HEK293T (cell line): Measurements from ENCODE around the gene JOSD2.

Experiments used
- CTCF ChIA-PET: fragments of 350-600 bp; formaldehyde crosslinking; extraction: SDS; loops from one replicate; lab custom pipeline; 2021; ENCODE audit warnings: antibody characterized with exemption, inconsistent platforms; lab: Yijun Ruan, JAX
- POLR2A ChIA-PET: fragments of 350-600 bp; formaldehyde crosslinking; extraction: SDS; loops from one replicate; lab custom pipeline; 2020; ENCODE audit warnings: antibody characterized with exemption, inconsistent platforms; lab: Yijun Ruan, JAX
- DNase-seq: peaks from one replicate; pipeline ENCODE4 v3.0.0; 2012; ENCODE audit warnings: mixed read lengths; ENCODE audit errors: extremely low spot score
- ARNT ChIP-seq: fragments of 450-650 bp; IDR thresholded peaks from 2 replicates; pipeline ENCODE4 v1.6.1; 2017; ENCODE audit warnings: mild to moderate bottlenecking
- BHLHE40 ChIP-seq: fragments of 450-650 bp; IDR thresholded peaks from 2 replicates; pipeline ENCODE4 v1.6.1; 2016; ENCODE audit warnings: mild to moderate bottlenecking, moderate library complexity, borderline replicate concordance
- CTBP1 ChIP-seq: fragments of 450-650 bp; IDR thresholded peaks from 2 replicates; pipeline ENCODE4 v1.6.1; 2016; ENCODE audit warnings: borderline replicate concordance
- ELF4 ChIP-seq: fragments of 450-650 bp; IDR thresholded peaks from 2 replicates; pipeline ENCODE4 v1.6.1; 2017; ENCODE audit warnings: antibody characterized with exemption
- FOXA1 ChIP-seq: fragments of 450-650 bp; IDR thresholded peaks from 2 replicates; pipeline ENCODE4 v1.6.1; 2016; ENCODE audit warnings: mild to moderate bottlenecking
- FOXK2 ChIP-seq: fragments of 450-650 bp; IDR thresholded peaks from 2 replicates; pipeline ENCODE4 v1.6.1; 2016; ENCODE audit warnings: mild to moderate bottlenecking
- FOXM1 ChIP-seq: fragments of 450-650 bp; IDR thresholded peaks from 2 replicates; pipeline ENCODE4 v1.6.1; 2017; ENCODE audit warnings: mild to moderate bottlenecking, borderline replicate concordance
- HDGF ChIP-seq: fragments of 450-650 bp; IDR thresholded peaks from 2 replicates; pipeline ENCODE4 v1.6.1; 2017; ENCODE audit warnings: antibody characterized with exemption, borderline replicate concordance
- L3MBTL2 ChIP-seq: fragments of 450-650 bp; conservative IDR thresholded peaks from 2 replicates; pipeline ENCODE4 v1.6.1; 2016; ENCODE audit warnings: mild to moderate bottlenecking
- LEF1 ChIP-seq: fragments of 450-650 bp; IDR thresholded peaks from 2 replicates; pipeline ENCODE4 v1.6.1; 2017; ENCODE audit warnings: mild to moderate bottlenecking, borderline replicate concordance
- NFRKB ChIP-seq: fragments of 450-650 bp; IDR thresholded peaks from 2 replicates; pipeline ENCODE4 v1.6.1; 2016; ENCODE audit warnings: mild to moderate bottlenecking, moderate library complexity
- SP1 ChIP-seq: fragments of 450-650 bp; IDR thresholded peaks from 2 replicates; pipeline ENCODE4 v1.6.1; 2017
- SUZ12 ChIP-seq: fragments of 450-650 bp; IDR thresholded peaks from 2 replicates; pipeline ENCODE4 v1.6.1; 2016; ENCODE audit warnings: mild to moderate bottlenecking
- TARDBP ChIP-seq: fragments of 450-650 bp; IDR thresholded peaks from 2 replicates; pipeline ENCODE4 v1.6.1; 2016
- ZNF384 ChIP-seq: fragments of 450-650 bp; IDR thresholded peaks from 2 replicates; pipeline ENCODE4 v1.6.1; 2016
- TF ChIP-seq, protein P1 (sequence below): fragments of 450-650 bp; IDR thresholded peaks from 2 replicates; pipeline ENCODE4 v1.6.1; 2016

The JOSD2 gene

DNA sequence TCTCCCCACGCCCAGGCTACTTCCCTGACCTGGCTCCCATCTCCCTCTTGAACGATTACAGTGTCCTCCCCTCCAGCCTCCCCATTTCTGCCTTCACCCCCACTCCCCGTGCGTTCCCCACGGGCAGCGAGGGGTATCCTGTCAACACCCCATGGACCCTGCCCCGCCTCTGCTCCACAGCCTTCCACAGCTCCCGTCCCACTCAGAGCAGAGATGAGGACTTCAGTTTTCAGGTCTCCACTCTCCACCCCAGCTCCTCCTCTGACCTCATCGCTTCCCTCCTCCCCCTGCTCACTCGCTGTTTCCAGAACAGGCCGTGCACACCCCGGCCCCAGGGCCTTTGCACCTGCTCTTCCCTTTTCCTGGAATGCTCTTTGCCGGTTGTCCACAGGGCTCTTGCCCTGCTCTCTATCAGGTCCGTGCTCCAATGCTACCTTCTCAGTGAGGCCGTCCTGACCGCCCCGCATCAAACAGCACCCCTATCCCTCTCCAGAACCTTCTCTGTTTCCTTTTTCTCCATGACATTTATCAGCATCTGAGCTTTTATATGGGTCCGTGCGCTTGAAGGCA is 42.2 kb upstream of the JOSD2 start:
- POLR2A ChIA-PET, result no interaction called here
- CTCF ChIA-PET, result no interaction called here
- no peak for DNase-seq
- TF ChIP-seq FOXA1 (no peak), NFRKB (no peak), TARDBP (no peak), BHLHE40 (no peak), ELF4 (no peak), FOXM1 (no peak), FOXK2 (no peak), LEF1 (no peak), SP1 (no peak), HDGF (no peak), ZNF384 (no peak), CTBP1 (no peak), ARNT (no peak), L3MBTL2 (no peak), SUZ12 (no peak)
- TF ChIP-seq, protein P1, sequence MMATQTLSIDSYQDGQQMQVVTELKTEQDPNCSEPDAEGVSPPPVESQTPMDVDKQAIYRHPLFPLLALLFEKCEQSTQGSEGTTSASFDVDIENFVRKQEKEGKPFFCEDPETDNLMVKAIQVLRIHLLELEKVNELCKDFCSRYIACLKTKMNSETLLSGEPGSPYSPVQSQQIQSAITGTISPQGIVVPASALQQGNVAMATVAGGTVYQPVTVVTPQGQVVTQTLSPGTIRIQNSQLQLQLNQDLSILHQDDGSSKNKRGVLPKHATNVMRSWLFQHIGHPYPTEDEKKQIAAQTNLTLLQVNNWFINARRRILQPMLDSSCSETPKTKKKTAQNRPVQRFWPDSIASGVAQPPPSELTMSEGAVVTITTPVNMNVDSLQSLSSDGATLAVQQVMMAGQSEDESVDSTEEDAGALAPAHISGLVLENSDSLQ, result no peak

DNA sequence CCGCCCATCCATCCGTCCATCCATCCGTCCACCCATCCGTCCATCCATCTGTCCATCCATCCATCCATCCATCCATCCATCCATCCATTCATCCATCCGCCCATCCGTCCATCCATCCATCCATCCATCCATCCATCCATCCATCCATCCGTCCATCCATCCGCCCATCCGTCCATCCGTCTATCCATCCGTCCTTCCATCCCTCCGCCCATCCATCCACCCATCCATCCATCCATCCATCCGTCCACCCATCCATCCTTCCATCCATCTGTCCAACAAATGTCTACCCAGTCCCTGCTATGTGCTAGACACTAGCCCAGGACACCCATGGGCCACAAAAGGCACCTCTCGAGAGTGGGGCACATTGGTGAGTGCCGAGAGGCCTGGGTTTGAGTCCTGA is 41.5 kb upstream of the JOSD2 start:
- ChIA-PET CTCF (no interaction called here), POLR2A (no interaction called here)
- no peak for DNase-seq
- TF ChIP-seq FOXA1, result no peak
- no peak for TF ChIP-seq FOXM1
- no peak for TF ChIP-seq FOXK2
- TF ChIP-seq L3MBTL2, result no peak
- TF ChIP-seq ARNT, result no peak
- TF ChIP-seq CTBP1, result no peak
- TF ChIP-seq ZNF384, result no peak
- no peak for TF ChIP-seq SUZ12
- TF ChIP-seq TARDBP, result no peak
- no peak for TF ChIP-seq NFRKB
- no peak for TF ChIP-seq HDGF
- TF ChIP-seq, protein P1, result no peak
- TF ChIP-seq BHLHE40, result no peak
- TF ChIP-seq SP1, result no peak

DNA sequence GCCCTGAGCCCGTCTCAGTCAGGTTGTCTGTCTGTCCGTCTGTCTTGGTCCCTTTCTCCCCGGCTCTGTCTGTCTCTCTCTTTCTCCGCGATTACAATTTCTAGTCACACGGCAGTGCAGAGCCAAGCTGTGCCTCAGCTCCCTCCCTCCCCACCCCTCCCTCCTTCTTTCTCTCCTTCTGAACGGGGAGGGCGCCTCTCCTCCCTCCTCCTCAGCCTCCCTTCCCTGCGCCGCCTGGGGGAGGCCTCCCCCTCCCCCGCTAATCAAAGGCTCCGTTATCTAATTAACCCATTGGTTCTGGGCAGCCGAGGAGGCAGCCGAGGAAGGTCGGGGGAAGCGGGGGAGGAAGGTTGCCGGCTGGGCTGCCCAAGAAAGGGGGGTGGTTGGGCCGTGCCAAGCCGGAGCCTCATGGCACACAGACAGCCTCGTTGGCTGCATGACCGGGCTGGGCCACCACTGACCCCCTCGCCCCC is 40.8 kb upstream of the JOSD2 start:
- TF ChIP-seq ELF4 (no peak), HDGF (no peak), FOXK2 (no peak), LEF1 (no peak), FOXA1 (no peak), SUZ12 (no peak), ZNF384 (no peak), CTBP1 (no peak), L3MBTL2 (no peak), NFRKB (no peak)
- TF ChIP-seq, protein P1, result no peak
- DNase-seq, result no peak
- POLR2A ChIA-PET, result no interaction called here
- CTCF ChIA-PET, result no interaction called here

DNA sequence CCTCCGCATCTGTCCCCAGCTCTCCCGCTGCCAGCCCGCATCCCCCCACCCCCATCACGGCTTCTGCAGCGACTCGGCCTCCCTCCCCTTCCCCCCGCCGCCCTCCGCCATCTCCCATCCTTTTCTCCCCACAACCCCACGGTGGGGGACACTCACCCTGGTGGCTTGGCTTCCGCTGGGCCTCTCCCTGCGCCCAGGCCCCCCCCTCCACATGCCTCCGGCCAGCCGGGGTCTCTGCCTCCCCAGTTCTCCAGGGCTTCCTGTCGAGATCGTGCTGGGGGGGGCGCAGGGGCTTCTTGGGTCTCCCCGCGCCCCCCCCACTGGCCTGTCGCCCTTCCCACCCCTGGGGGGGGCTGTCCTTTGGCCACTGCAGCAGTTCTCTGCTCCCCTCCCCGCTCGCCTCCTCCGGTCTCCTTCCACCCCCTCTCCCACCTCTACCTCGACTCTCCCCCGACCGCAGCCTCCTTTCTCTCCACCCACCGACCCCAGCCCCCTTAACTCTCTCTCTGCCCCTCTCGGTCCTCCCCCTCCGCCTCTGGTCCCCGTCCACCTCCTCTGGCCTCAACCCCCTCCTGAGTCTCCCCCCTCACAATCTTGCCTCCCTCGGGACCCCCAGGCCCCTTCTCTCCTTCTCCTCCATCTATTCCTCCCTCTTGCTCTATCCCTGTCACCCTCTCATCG is 40.2 kb upstream of the JOSD2 start:
- ChIA-PET CTCF (interaction anchor here (1.4 kb wide), 1 partner anchor 13 kb away, joined by 3 read pairs; no protein-coding TSS in a partner anchor), POLR2A (no interaction called here)

More for the DNA sequence above, 40.2 kb upstream of the JOSD2 start:
- no peak for DNase-seq
- no peak for TF ChIP-seq TARDBP
- no peak for TF ChIP-seq LEF1
- TF ChIP-seq ZNF384, result no peak
- no peak for TF ChIP-seq FOXK2
- TF ChIP-seq FOXA1, result no peak
- no peak for TF ChIP-seq BHLHE40
- TF ChIP-seq L3MBTL2, result no peak
- TF ChIP-seq SUZ12, result no peak
- no peak for TF ChIP-seq CTBP1
- no peak for TF ChIP-seq NFRKB
- no peak for TF ChIP-seq FOXM1
- no peak for TF ChIP-seq SP1
- no peak for TF ChIP-seq ARNT
- no peak for TF ChIP-seq ELF4
- no peak for TF ChIP-seq HDGF
- TF ChIP-seq, protein P1, result no peak
